Measurements from ENCODE around the gene SHROOM4.

The SHROOM4 gene, protein sequence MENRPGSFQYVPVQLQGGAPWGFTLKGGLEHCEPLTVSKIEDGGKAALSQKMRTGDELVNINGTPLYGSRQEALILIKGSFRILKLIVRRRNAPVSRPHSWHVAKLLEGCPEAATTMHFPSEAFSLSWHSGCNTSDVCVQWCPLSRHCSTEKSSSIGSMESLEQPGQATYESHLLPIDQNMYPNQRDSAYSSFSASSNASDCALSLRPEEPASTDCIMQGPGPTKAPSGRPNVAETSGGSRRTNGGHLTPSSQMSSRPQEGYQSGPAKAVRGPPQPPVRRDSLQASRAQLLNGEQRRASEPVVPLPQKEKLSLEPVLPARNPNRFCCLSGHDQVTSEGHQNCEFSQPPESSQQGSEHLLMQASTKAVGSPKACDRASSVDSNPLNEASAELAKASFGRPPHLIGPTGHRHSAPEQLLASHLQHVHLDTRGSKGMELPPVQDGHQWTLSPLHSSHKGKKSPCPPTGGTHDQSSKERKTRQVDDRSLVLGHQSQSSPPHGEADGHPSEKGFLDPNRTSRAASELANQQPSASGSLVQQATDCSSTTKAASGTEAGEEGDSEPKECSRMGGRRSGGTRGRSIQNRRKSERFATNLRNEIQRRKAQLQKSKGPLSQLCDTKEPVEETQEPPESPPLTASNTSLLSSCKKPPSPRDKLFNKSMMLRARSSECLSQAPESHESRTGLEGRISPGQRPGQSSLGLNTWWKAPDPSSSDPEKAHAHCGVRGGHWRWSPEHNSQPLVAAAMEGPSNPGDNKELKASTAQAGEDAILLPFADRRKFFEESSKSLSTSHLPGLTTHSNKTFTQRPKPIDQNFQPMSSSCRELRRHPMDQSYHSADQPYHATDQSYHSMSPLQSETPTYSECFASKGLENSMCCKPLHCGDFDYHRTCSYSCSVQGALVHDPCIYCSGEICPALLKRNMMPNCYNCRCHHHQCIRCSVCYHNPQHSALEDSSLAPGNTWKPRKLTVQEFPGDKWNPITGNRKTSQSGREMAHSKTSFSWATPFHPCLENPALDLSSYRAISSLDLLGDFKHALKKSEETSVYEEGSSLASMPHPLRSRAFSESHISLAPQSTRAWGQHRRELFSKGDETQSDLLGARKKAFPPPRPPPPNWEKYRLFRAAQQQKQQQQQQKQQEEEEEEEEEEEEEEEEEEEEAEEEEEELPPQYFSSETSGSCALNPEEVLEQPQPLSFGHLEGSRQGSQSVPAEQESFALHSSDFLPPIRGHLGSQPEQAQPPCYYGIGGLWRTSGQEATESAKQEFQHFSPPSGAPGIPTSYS (N-terminal part only)

DNA sequence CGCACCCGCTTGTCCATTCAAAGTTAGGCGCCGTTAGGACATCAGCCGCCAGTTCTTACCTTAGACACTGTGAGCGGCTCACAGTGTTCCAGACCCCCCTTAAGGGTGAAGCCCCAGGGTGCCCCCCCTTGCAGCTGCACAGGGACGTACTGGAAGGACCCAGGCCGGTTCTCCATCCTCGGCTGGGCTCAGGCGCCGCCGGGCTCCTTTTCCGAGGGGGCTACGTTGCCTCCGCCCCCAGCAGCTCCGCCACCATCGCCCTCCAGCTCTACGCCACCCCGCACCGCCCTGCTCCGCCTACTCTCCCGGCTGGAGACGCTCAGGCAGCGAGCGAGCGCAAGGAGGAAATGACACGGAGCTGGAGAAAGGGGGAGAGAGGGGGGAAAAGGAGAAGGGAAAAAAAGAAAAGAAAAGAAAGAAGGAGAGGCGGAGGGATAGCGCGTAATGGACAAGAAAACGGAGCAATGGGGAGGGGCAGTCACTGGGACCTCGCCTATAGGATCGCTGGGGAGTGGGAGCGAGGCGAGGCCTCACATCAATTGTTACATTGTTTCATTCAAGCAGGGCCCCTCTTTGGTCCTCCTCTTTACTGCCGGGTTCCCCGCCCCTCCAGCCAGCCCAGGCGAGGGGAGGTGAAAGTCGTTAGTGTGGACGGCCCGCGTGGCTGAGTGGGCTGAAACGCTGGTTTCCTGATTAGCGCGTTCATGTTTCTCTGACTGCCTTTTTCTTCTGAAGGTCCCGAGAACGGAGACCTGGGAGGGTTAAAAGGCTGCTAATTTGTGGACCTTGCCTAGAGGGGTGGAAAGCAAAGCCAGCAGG is at the start of gene SHROOM4:
Gene SHROOM4 (minus strand): TSS at position 352 of the 819 bp plus-strand sequence. CDS start 176 bp downstream, at position 176.
- DNase-seq (ENCODE audit: low read depth, low spot score) = peak; percentile 85

GRCh38 chrX:50863471-50863870 is 49.5 kb upstream of the SHROOM4 start:
- no peak for DNase-seq (ENCODE audit: low read depth, low spot score)

- no peak for DNase-seq (ENCODE audit: low read depth, low spot score)
Observed at GRCh38 chrX:50860518-50860917, 46.5 kb upstream of the SHROOM4 start.

DNA sequence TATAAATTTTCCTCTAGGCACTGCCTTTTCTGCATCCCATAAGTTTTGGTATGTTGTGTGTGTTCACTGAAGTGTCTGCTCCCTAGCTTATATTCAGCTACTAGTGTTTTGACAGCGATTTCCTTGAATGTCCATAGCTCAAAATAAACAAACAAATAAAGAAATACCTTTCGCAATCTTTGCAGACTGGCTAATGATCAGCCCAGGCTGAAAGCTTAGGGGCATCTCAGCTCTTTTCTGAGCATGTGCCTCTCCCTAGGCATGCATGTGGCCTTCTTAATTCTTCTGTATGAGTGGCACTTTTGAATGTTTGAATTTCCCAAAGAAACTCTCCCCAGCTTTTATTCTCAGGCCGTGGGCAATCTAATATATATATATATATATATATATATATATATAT is 44.6 kb upstream of the SHROOM4 start:
- no peak for DNase-seq (ENCODE audit: low read depth, low spot score)

- DNase-seq (ENCODE audit: low read depth, low spot score) = no peak
Observed at GRCh38 chrX:50853399-50853798, 39.4 kb upstream of the SHROOM4 start.

DNA sequence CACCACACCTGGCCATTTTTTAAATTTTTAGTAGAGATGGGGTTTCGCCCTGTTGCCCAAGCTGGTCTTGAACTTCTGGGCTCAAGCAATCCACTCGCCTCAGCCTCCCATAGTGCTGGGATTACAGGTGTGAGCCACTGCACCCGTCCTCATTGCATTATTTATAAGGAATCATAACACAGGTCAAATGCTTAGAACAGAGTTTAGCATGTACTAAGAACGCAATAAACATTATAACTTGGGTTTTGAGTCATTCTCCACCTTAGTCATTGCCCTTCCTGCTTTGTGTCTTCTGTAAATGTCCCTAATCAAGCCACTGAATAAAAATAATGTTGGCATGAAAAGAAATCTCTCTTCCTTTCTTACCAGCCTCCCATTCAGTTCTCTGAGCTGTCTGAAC is 38.5 kb upstream of the SHROOM4 start:
- DNase-seq (ENCODE audit: low read depth, low spot score) = no peak

DNA sequence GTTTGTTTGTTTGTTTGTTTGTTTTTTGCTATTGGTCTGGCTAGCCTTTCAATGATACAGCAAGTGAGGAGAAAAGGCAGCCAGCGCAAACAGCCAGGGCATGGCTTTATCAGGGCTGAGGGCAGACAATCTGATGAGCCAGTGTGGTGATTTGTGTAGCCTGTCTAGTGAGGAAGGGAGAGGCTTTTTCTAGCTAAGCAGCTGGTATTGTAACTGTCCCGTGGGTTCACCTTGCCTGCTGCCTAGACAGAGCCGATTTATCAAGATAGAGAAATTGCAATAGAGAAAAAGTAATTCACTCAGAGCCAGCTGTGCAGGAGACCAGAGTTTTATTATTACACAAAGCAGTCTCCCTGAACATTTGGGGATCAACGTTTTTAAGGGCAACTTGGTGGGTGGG is 28.2 kb upstream of the SHROOM4 start:
- no peak for DNase-seq (ENCODE audit: low read depth, low spot score)

- DNase-seq (ENCODE audit: low read depth, low spot score) = no peak
Observed at GRCh38 chrX:50839730-50840129, 25.7 kb upstream of the SHROOM4 start.

DNA sequence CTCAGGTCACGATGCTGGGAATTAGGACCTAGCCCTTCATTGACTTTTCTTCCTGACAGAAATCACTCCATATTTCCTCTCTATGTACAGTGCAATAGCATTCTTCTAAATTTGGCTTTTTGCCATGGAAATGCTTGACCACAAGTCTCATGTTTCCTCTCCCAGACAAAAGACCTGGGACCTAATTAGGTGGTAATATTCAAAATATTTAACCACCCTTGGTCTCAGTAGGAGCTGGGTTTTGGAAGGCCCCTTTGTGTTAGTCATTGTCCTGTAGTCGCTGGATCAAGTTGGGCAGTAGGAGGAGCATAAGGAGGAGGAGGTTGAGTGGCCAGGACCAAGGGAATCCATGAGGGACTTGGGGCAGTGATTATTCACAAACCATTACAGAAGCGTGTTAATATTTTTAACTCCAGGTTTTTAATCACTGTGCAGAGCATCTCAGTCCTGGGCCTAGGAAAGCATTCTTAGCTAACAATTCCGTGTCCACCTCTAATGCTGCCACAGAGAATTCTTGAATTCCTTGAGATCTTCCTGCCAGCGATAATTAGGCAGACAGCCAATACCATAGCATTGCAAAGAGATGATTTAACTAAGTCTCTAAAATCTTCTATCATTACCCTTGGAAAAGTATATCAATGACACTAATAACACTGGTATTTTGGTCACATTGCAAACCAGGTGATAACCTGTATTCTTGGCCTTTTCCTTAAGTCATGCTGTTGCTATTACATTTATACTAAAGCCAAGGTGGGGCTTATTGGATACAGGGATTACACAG is 25.0 kb upstream of the SHROOM4 start:
- DNase-seq (ENCODE audit: low read depth, low spot score) = no peak

DNA sequence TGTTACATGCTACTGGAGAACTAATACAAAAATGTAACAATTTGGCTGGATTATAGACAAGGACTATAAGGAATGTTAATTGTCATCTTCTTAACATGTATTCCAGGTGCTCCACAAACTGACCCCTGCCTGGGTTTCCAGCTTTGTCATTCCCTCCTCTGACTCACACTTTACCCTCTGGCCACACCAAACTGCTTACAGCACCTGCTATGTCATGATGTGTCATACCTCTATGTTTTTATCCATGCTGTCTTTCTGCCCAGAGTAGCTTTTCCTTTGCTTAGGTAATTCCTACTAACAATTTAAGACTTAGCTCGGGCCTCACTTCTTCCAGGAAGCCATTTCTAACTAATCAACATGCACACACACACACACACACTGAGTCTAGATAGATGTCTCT is 14.0 kb upstream of the SHROOM4 start:
- DNase-seq (ENCODE audit: low read depth, low spot score) = peak; percentile 3

GRCh38 chrX:50825825-50826224 is 11.8 kb upstream of the SHROOM4 start:
- no peak for DNase-seq (ENCODE audit: low read depth, low spot score)

DNA sequence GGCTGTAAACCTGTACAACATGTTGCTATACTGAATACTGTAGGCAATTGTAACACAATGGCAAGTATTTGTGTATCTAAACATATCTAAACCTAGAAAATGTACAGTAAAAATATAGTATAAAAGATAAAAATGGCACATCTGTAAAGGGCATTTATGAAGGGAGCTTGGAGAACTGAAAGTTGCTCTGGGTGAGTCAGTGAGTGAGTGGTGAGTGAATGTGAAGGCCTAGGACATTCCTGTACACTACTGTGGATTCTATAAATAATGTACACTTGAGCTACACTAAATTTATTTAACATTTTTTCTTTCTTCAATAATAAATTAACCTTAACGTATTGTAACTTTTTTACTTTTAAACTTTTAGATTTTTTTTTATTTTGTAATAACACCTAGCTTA is 5.0 kb upstream of the SHROOM4 start:
- DNase-seq (ENCODE audit: low read depth, low spot score) = no peak

- peak; percentile 7 for DNase-seq (ENCODE audit: low read depth, low spot score)
Observed at GRCh38 chrX:50815120-50815519, 1.1 kb upstream of the SHROOM4 start.

GRCh38 chrX:50814701-50815100 is 707 bp upstream of the SHROOM4 start:
- no peak for DNase-seq (ENCODE audit: low read depth, low spot score)

DNA sequence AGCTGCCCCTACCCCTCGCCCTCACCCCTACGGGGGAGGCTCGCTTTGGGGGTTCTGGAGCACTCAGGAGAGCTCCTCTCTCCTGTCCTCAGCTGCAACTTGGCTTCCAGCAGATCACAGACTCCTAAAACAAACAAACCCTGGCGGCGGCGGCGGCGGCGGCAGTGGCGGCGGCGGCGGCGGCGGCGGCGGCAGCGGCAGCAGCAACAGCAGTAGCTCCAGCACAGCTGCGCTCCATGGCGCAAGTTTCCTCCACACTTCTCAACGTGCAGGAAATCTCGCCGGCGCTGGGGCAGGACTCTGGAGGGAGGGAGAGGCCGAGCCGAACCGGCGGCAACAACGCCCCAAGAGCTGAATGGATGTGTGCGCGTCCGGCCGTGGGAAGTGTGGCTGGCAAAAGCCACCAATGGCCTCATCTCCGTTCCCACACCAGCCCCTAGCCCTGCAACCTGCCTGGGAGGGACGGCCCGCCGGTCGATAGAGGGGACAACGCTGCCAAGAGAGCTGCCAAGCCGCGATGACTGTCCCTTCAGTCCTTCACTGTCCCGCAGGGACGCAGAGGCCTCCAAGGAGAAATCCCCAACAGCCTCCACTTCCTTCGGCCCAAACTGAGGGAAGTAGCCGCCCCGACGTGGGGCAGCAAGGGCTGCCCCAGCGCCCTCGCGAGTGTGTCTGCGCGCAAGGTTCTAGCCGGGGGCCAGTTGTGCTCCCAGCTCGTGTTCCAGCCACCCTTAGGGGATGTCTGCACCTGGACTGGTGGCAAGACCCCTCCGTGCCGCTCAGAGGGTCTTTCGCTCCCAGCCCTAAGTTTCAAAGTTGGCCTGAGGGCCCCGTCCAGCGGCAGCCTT is 775 bp downstream of the SHROOM4 start:
- DNase-seq (ENCODE audit: low read depth, low spot score) = peak; percentile 67

DNA sequence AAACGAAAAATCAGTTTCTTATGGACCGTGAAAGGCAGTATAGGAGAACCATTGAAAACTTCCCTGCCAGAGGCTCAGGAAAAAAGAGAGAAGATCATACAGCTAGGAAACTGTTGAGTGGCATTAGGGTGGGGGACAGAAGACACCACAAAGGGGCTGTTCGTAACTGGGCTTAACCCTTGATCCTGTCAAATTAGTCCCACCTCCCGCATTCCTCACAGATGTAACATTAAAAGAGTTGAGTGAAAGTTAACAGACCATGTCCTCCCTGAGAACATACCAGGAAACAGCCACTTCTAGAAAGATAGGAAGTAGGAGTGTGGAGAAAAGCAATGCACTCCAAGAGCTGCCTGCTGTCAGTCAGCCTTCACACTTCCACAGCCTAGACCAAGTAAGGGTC is 8.7 kb downstream of the SHROOM4 start:
- peak; percentile 23 for DNase-seq (ENCODE audit: low read depth, low spot score)

DNA sequence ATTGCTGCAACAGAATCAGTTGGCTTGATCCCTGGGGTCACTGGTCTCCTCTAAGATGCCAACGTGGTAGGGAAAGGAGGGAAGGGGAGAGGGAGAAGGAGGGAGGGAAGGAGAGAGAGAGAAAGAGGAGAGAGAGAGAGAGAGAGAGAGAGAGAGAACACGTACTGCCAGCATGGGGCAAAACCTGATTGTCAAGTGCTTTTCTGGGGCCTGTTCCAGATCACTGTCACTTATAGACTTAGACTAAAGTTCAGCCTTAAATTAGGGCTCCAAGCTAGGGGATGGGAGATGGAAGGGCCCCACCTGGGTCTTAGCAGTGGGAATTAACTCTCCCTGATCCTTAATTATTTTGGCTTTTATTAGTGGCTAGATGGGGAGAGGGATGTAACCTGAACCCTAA is 12.9 kb downstream of the SHROOM4 start:
- DNase-seq (ENCODE audit: low read depth, low spot score) = peak; percentile 10

DNA sequence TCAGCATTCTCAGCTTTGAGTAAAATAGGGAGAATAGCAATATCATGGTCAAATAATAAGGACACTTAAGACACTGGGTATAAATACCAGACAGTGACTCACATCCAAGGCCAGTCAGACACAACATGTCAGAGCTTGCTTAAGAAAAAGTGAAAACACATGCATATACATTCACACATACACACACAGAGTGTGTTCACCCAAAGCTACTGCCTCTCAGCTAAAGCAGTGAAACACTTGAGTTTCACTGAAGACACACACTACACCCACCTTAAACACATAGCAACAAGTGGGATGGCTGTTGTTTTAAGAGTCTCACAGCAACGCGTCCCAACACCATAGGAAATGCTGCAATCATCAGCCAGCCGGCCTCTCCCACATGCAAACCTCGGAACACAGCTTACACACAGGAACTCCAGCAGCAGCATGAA is 14.4 kb downstream of the SHROOM4 start:
- DNase-seq (ENCODE audit: low read depth, low spot score) = no peak

DNA sequence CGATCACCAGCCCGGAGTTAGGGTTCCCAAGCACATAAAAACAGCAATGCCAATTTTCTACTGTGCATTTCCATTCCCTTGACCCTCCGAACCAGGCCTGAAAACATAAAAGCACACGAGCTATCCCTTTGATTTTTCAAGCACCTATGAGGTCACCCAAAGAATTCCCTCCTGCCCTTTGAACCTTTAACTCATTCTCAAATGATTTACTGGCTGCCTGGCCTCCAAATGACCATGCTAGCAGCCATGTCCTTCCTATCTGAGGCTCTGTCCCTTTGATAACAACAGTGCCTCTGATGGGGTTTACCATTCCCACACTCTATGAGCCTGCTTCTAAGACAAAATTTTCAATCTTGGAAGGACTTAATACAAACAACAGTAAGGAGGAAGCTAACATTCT is 15.2 kb downstream of the SHROOM4 start:
- peak; percentile 54 for DNase-seq (ENCODE audit: low read depth, low spot score)

Data from ELF-1 (cell line).